Measurements from ENCODE around the gene TRIM33.
A peak's percentile ranks its signal among the peaks of the same experiment; 100 is the strongest.

The TRIM33 gene

DNA sequence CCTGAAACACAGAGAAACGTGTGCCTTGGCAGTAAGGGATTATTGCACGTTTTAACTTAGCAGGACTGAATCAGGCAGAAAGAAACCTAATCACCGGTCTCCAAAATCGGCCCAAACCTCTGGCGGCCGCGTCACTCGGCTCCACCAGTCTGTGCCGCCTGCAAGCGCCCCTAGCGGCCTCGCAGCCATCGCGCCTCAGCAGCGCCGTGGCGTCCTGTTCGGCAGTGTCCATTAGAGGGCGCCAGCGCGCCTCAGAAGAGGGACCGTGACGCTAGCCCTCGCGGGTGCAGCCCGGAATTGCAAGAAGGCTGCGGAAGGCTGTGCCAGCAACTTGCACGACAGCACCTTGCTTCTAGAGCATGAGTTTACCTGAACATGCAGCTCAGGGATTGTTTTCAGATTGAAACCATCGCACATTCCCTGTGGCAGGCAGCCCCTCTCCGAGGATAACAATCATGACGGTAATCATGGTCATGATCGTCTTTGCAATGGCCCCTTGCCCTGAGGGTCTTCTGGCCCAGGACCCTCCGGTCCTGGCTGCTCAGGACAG, 164.4 kb downstream of the TRIM33 start:
- DNase-seq = peak; percentile 72

DNA sequence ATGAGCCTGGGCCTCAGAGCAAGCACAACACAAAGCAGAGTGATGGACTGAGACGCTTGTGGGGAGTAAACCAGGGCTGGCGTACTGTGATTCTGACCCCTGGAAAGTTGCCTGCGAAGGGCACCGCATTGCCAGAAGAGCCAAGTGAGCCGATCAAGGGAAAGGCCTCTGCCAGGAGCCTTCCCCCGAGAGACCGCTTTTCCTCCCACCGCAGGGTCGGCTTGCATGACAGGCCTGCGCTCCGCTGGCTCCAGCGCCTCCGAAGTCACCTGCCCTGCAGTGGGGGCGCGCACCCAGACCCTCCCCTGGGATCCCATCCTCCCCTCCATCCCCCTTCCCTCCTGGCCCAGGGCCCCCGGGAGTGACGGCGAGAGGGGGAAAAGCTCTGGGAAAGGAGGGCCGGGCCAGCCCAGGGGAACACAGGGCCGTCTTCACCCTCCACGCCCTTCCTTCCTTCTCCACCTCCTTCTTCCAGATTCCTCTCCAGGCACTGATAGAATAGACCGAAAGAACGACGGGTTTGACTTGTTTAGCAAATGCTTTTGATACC, 165.0 kb downstream of the TRIM33 start:
- no peak for DNase-seq

DNA sequence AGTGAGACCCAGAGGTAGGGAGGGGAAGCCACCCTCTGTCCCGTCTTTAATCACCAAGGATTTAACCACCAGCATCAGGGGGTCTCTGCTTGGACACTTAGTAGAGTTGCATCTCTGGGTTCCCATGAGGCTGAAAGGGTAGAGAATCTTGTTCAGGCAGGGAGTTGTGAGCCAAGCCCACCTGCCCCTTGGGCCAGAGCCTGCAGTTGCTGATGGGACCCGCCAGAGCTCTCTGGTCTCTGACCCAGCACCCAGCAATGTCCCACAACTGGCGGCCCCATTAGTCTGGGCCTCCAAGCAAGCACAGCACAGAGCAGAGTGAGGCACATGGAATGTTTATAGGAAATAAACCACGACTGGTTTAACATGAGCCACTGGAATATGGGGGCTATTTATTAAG, 166.3 kb downstream of the TRIM33 start:
- no peak for DNase-seq
